Motor neuron (in vitro differentiated cells): ENCODE data around the gene RNF213. TPM values are rescaled to one million over a fixed set of nuclear protein-coding genes. Genes with fewer than 3 reads are reported as not detected.
"Not testable (repeated sequence)": the region's sequence is repeated elsewhere in the genome, so short reads cannot be mapped to it uniquely, and the experiment has no call there.

Experiments
- ATAC-seq, 8 experiments: fragments of 200-7000 bp; cut with Tn5 transposase; replicated peaks in 6 of 8; 2 replicates each; pipeline ENCODE4 v1.8.0; 2021; ENCODE audit warnings: mild to moderate bottlenecking in 8 of 8, moderate library complexity in 8 of 8
- H3K27ac ChIP-seq, 2 donors: fragments of 250-450 bp; sonication (Bioruptor Pico); 2 replicates each; pipeline ENCODE4 v1.9.0; 2021; ENCODE audit warnings: antibody characterized with exemption in 2 of 2, mild to moderate bottlenecking in 2 of 2, moderate library complexity in 1 of 2
- H3K4me1 ChIP-seq, 2 donors: fragments of 250-450 bp; sonication (Bioruptor Pico); replicated peaks in 1 of 2; 2 replicates each; pipeline ENCODE4 v1.6.1; 2021; ENCODE audit warnings: antibody characterized with exemption in 2 of 2, mild to moderate bottlenecking in 2 of 2, moderate library complexity in 1 of 2
- H3K4me3 ChIP-seq, 5 donors: fragments of 250-450 bp; sonication (Bioruptor Pico); 2 replicates each; pipeline ENCODE4 v1.9.0; 2021; ENCODE audit warnings: antibody characterized with exemption in 5 of 5, mild to moderate bottlenecking in 5 of 5, moderate library complexity in 4 of 5
- WGBS, 10 experiments: fragments of 450-650 bp; shearing (Covaris generic); methylation state at CpG; one replicate each; pipeline ENCODE4 v1.0.0; 2022; 5-methylcytosine and 5-hydroxymethylcytosine counted together
- in situ Hi-C, 9 experiments: fragments of 400-800 bp; cut with MboI; loops; one replicate each; pipeline ENCODE4 v1.15.0; 2021; ENCODE audit warnings: low sequenced_read_pairs in 9 of 9, low pct_unique_long_range_greater_than_20kb in 2 of 9; ENCODE audit not compliant: unreplicated experiment in 9 of 9
- total RNA-seq, 8 experiments: library from RNA; unstranded; fragments of 300-600 nt; gene quantifications; 2 replicates each; pipeline versions ENCODE4 v1.2.3 to v1.2.4, GENCODE V29; 2022

The RNF213 gene
- total RNA-seq, 8 experiments from 2014 or later, result 9.2 to 161 (median 29.6) TPM

GRCh38 chr17:80388601-80389000 is 127.9 kb downstream of the RNF213 start:
- Histone ChIP-seq H3K4me3 (no peak overlapping the region), H3K27ac (no peak overlapping the region), H3K4me1 (peaks cover 0 to 2% of the 10 kb centered on the region in 2 donors)
- in situ Hi-C loops, result no loop called here
- 60 to 100% (median 87%) methylated on average over 1 to 5 of the region's 10 CpGs; no CpG with 5 or more reads in 3 of the 10 experiments for WGBS, 10 experiments
- no peak for ATAC-seq

DNA sequence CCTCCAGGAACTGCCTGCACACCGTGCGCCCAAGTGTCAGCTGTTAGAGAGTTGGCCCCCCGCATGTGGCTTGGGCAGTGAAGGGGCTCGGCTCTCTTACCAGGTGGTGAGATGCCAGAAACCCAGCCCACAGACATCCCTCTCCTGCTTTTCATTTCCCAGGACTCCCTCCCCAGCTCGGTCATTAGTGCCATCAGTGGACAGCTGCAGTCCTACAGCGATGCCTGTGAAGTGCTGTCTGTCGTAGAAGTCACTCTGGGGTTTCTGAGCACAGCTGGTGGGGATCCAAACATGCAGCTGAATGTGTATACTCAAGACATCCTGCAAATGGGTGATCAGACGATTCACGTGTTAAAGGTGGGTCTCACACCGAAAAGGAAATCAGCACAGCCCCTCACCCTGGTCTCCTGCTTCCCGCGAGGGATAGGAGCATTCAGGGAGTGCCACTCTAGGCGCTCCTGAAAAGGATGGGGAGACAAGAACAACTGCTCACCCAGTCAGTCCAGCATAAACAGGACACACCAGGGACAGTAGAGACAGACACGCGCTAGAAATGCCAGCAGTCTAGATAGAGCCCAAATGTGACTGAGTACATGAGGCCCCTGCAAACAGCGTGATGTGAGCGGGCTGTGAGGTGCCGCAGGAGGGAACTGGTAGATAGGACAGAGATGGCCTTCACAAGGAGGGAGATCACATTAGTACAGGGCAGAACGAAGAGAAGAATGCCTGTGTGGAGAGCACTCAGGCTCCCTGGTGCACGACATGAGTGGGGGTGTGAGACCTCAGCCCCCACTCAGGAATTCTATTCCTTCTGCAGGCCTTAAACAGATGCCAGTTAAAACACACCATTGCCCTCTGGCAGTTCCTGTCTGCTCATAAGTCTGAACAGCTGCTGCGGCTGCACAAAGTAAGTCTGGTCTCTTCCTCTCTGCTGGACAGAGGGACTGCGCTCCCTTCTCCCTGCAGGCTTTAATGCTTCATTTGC is 128.7 kb downstream of the RNF213 start:
- no peak overlapping the region for H3K27ac ChIP-seq
- H3K4me1 ChIP-seq, result peaks cover 0 to 2% of the 10 kb centered on the region in 2 donors
- peak in 1 of 8 experiments; percentile 66 for ATAC-seq
- WGBS, 10 experiments, result 77 to 100% (median 87%) methylated on average over 4 to 14 of the region's 22 CpGs; no CpG with 5 or more reads in 4 of the 10 experiments
- no peak overlapping the region for H3K4me3 ChIP-seq
- in situ Hi-C loops, result no loop called here

GRCh38 chr17:80393241-80393890 is 132.7 kb downstream of the RNF213 start:
- in situ Hi-C loops, result no loop called here
- no peak for ATAC-seq
- Histone ChIP-seq H3K4me3 (no peak overlapping the region), H3K27ac (no peak overlapping the region), H3K4me1 (no peaks in the 10 kb centered on the region)
- 60 to 100% (median 87%) methylated on average over 1 to 15 of the region's 15 CpGs for WGBS, 10 experiments

DNA sequence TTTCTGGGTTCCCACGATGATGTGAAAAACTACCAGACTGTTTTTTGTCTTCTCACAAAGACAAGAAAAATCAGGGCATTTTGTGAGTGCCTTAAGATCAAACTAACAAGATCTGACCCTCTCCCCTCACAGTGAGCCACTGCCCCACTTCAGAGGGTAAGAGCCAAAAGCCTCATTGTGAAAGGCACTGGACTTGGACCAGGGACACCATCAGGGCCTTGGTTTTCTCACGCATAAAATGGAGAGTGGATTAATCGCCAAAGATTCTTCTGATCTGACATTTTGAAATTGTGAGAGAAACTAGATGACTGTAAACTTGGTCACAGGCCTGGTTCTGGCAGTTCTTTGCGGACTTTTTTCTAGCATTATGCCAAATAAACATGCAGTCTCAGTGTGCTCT is 133.3 kb downstream of the RNF213 start:
- ATAC-seq, result no peak
- no peaks in the 10 kb centered on the region for H3K4me1 ChIP-seq
- H3K4me3 ChIP-seq, result no peak overlapping the region
- in situ Hi-C loops, result no loop called here
- WGBS, 10 experiments, result 33 to 100% (median 79%) methylated on average over 1 to 4 of the region's 4 CpGs; no CpG with 5 or more reads in 2 of the 10 experiments
- H3K27ac ChIP-seq, result no peak overlapping the region

DNA sequence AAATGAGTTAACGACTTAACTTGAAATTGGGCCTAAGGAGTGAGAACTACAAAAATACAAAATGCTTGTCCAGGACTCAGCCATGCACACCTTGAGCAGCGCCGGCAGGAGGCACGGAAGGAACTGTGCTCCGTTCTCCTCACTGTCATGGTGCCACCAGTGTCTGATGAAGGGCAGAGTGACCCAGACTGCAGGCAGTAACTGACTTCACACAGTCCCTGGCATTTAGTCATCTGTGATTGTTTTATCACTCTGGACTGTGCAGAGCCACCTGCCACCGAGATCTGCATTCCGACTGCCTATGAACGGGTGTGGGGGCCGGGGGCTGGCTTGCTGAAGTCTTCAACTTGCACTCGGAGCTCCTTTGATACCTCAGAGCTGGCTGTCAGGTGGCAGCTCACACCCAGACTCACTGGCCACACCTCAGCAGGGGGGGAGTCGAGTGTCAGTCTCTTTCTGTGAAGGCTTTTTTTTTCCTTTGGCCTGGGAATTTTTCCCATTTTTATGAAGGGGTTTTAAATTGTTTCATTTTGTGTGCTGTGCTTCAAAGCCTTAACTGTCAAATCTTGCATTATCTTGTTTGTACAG is 134.1 kb downstream of the RNF213 start:
- 60 to 100% (median 83%) methylated on average over 1 to 4 of the region's 11 CpGs; no CpG with 5 or more reads in 3 of the 10 experiments for WGBS, 10 experiments
- H3K27ac ChIP-seq, result no peak overlapping the region
- no peak overlapping the region for H3K4me3 ChIP-seq
- in situ Hi-C loops, result no loop called here
- H3K4me1 ChIP-seq, result no peaks in the 10 kb centered on the region
- peak in 1 of 8 experiments; percentile 27 for ATAC-seq

DNA sequence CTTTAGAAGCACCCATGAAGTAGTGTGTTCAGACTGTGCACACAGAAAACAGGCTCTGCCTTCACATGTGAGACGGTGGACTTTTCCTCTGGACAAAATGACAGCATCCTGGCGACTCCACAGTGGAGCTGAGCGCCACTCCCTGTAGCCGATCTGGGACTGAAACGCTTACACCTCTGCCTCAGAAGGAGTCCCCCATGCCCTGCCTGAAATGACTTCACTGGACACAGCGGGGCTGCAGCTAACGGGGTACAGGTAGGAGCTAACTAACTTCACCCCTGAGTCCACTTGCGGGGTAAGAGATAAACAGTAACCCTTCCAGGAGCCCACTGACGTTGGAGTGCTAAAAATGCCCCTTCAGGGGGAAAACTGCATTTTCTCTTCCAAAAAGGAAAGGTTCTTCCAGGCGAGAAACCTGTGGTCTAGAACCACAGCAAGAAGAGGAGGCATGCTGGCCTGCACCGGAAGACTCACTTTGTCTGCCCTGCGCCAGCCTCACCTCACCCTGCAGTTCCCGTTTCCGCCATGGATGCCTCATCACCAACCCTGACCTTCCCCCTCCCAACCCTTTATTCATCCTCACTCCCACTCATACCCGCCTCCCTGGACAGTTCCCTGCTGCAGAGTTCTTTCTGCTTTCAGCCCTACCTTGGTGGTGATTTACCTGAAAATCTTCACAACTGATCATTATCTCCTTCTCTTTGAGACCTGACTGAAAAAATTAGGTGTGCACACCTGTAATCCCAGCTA is 134.9 kb downstream of the RNF213 start:
- peak in 4 of 8 experiments; percentile 13 to 46 (median 38) for ATAC-seq
- WGBS, 10 experiments, result 60 to 100% (median 85%) methylated on average over 1 to 6 of the region's 15 CpGs; no CpG with 5 or more reads in 3 of the 10 experiments
- no peak overlapping the region for H3K27ac ChIP-seq

GRCh38 chr17:80396157-80397033 is 135.7 kb downstream of the RNF213 start:
- Histone ChIP-seq H3K27ac (no peak overlapping the region), H3K4me1 (no peaks in the 10 kb centered on the region), H3K4me3 (no peak overlapping the region)
- 0 to 100% (median 67%) methylated on average over 1 to 5 of the region's 9 CpGs; no CpG with 5 or more reads in 2 of the 10 experiments for WGBS, 10 experiments
- ATAC-seq, result peak in 3 of 8 experiments; percentile 86 to 94 (median 92)
- in situ Hi-C loops, result no loop called here

More for the DNA sequence above, 134.9 kb downstream of the RNF213 start:
- no peak overlapping the region for H3K4me3 ChIP-seq
- in situ Hi-C loops, result no loop called here
- H3K4me1 ChIP-seq, result no peaks in the 10 kb centered on the region

DNA sequence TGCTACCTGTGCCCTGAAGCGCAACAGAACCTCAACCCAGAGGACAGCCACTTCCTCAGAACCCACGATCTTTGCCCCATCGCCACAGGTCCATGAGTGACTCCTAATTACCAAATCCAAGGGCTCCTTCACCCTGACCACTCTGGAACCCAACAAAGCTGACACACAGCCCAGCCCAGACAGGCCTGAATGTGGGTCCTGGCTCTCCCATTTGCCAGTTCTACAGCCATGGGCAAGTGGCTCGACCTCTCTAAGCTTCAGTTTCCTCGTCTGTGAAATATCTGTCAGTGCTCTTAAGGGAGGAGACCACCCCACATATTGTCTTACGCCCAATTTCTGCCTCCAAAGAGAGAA is 136.4 kb downstream of the RNF213 start:
- WGBS, 10 experiments, result 80 to 100% (median 100%) methylated on average over 1 to 2 of the region's 6 CpGs; no CpG with 5 or more reads in 5 of the 10 experiments
- no peaks in the 10 kb centered on the region for H3K4me1 ChIP-seq
- ATAC-seq, result peak in 1 of 8 experiments; percentile 2
- no peak overlapping the region for H3K4me3 ChIP-seq
- H3K27ac ChIP-seq, result no peak overlapping the region
- in situ Hi-C loops, result no loop called here

DNA sequence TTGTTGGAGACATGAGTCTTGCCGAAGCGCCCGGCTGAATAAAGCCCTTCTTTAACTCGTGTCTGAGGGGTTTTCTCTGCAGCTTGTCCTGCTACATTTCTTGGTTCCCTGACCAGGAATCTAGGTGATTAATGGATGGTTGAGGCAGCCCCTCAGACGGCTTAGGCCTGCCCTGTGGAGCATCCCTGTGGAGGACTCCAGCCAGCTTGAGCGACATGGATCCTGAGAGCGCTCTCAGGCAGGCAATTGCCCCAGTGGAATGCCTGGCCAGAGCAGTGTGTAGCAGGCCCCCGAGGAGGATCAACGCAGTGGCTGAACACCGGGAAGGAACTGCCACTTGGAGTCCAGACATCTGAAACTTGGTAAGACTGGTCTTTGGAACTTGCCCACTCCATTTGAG is 137.0 kb downstream of the RNF213 start:
- no peaks in the 10 kb centered on the region for H3K4me1 ChIP-seq
- H3K27ac ChIP-seq, result no peak overlapping the region
- no peak for ATAC-seq
- WGBS, 10 experiments, result 87 to 89% methylated on average over 3 to 7 of the region's 10 CpGs; no CpG with 5 or more reads in 8 of the 10 experiments
- in situ Hi-C loops, result no loop called here
- no peak overlapping the region for H3K4me3 ChIP-seq

- in situ Hi-C loops, H3K4me3 ChIP-seq, ATAC-seq, H3K4me1 ChIP-seq, H3K27ac ChIP-seq: not testable (repeated sequence)
- 58 to 81% (median 80%) methylated on average over 3 to 5 of the region's 9 CpGs; no CpG with 5 or more reads in 7 of the 10 experiments for WGBS, 10 experiments
These were observed 140.4 kb downstream of the RNF213 start for GRCh38 chr17:80401086-80401485.

DNA sequence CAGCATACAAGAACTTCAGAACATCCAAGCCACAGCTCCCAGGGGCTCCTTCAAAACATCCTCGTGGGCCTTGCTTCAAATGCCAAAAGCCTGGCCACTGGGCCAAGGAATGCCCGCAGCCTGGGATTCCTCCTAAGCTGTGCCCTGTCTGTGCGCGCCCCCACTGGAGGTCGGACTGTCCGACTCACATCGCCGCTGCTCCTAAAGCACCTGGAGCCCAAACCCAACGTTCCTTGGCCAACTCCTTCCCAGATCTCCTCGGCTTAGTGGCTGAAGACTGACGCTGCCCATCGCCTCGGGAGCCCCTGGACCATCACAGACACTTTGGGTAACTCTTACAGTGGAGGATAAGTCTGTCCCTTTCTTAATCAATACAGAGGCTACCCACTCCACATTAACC is 141.4 kb downstream of the RNF213 start:
- H3K4me3 ChIP-seq, H3K4me1 ChIP-seq, ATAC-seq, in situ Hi-C loops, H3K27ac ChIP-seq: not testable (repeated sequence)
- 91 to 97% (median 92%) methylated on average over 6 to 10 of the region's 13 CpGs; no CpG with 5 or more reads in 7 of the 10 experiments for WGBS, 10 experiments
